Psoas muscle (tissue), 8 donors: Measurements from ENCODE around the gene ATP2C1. TPM values are rescaled to one million over a fixed set of nuclear protein-coding genes. Genes with fewer than 3 reads are reported as not detected.

Experiments
- ATAC-seq, 4 donors: fragments of 200-7000 bp; cut with Tn5 transposase; one replicate each; pipeline ENCODE4 v1.9.1; 2020; ENCODE audit warnings: moderate library complexity in 3 of 4, mild to moderate bottlenecking in 2 of 4
- DNase-seq, 2 donors: peaks; one replicate each; pipeline ENCODE4 v3.0.0-alpha.2; 2020
- H3K27ac ChIP-seq: fragments of 200-600 bp; one replicate; pipeline ENCODE4 v1.8.0; 2022
- H3K27me3 ChIP-seq, 3 donors: fragments of 200-600 bp in 1 of 3; one replicate each; pipeline versions ENCODE4 v1.6.1 to v1.8.0; 2013 to 2022; ENCODE audit warnings: low read length in 2 of 3, mild to moderate bottlenecking in 2 of 3, moderate library complexity in 1 of 3; ENCODE audit not compliant: insufficient read depth in 3 of 3
- H3K36me3 ChIP-seq, 2 donors: fragments of 200-600 bp in 1 of 2; one replicate each; pipeline versions ENCODE4 v1.6.1 to v1.8.0; 2013 to 2022; ENCODE audit warnings: low read depth in 1 of 2, mild to moderate bottlenecking in 1 of 2, moderate library complexity in 1 of 2; ENCODE audit not compliant: insufficient read depth in 1 of 2
- H3K4me1 ChIP-seq: fragments of 200-600 bp; one replicate; pipeline ENCODE4 v1.8.0; 2022
- H3K4me3 ChIP-seq: fragments of 200-600 bp; one replicate; pipeline ENCODE4 v1.8.0; 2022; ENCODE audit warnings: mild to moderate bottlenecking
- H3K9me3 ChIP-seq: fragments of 200-600 bp; one replicate; pipeline ENCODE4 v1.8.0; 2022
- CTCF ChIP-seq: fragments of 200-600 bp; IDR thresholded peaks from one replicate; pipeline ENCODE4 v1.8.0; 2022; ENCODE audit warnings: antibody characterized with exemption
- WGBS, 3 donors: extraction: QIAGEN DNeasy Blood & Tissue Kit; methylation state at CpG; one replicate each; pipeline versions ENCODE4 v1.1.6 to v1.1.7; 2013; 5-methylcytosine and 5-hydroxymethylcytosine counted together
- intact Hi-C, 2 donors: fragments of 100-400 bp; cut with DNase I; formaldehyde crosslinking; loops; one replicate each; pipeline versions ENCODE4 v1.11.0 to v1.14.2; 2022
- polyA plus RNA-seq, 3 donors: library from polyadenylated mRNA; stranded (reverse); fragments of 200-250 nt; gene quantifications; one replicate each; pipeline ENCODE4 v1.2.3, GENCODE V29; 2013
- total RNA-seq, 4 donors: library from RNA; stranded (reverse); fragmentation: NEBNext Ultra II Directional in 2 of 4; extraction: Animal tissue kit (Norgen Biotek cat#: 25700) in 2 of 4; gene quantifications; one replicate each; pipeline versions ENCODE4 v1.2.1 to v1.2.4, GENCODE V29; 2021 to 2023
- donor health status: healthy with polysubstance abuse.
- donor health status: DM: no; HTN: no; CAD: no; lungs with moderate emphysema.
- donor health status: Bipolar disorder and iron deficiency.
- donor health status: healthy.
- donor health status: DM: yes; HTN: yes; CAD: no.
- donor health status: DM: no; HTN: no; CAD: no.
- donor health status: DM: no; HTN: no; CAD: no.
- donor health status: DM: yes; HTN: yes; CAD: no.

ATP2C1 gene
- total and polyA plus RNA-seq, 7 donors = 20.5 to 46.2 (median 30.6) TPM

GRCh38 chr3:131047582-131047981, 153.7 kb downstream of the ATP2C1 start:
- H3K27me3 ChIP-seq = no peaks in the 10 kb centered on the region
- intact Hi-C loops = no loop called here
- H3K4me3 ChIP-seq = no peak overlapping the region
- no peaks in the 10 kb centered on the region for H3K36me3 ChIP-seq
- H3K4me1 ChIP-seq = no peaks in the 10 kb centered on the region
- DNase-seq = no peak
- no peak overlapping the region for H3K27ac ChIP-seq
- H3K9me3 ChIP-seq = no peaks in the 10 kb centered on the region
- no peak for TF ChIP-seq CTCF
- no peak for ATAC-seq
- WGBS, 3 donors = 93 to 96% (median 95%) methylated on average over 2 of the region's 2 CpGs

- H3K4me3 ChIP-seq = no peak overlapping the region
- no peaks in the 10 kb centered on the region for H3K4me1 ChIP-seq
- 88 to 91% (median 91%) methylated on average over 7 of the region's 7 CpGs for WGBS, 3 donors
- no peaks in the 10 kb centered on the region for H3K9me3 ChIP-seq
- H3K27me3 ChIP-seq = no peaks in the 10 kb centered on the region
- no peak for TF ChIP-seq CTCF
- H3K27ac ChIP-seq = no peak overlapping the region
- ATAC-seq (no peak), DNase-seq (no peak)
- intact Hi-C loops = no loop called here
- H3K36me3 ChIP-seq = no peaks in the 10 kb centered on the region
Observed at GRCh38 chr3:131048030-131048429, 154.1 kb downstream of the ATP2C1 start.

- no peak for ATAC-seq
- Histone ChIP-seq H3K4me1 (no peaks in the 10 kb centered on the region), H3K27ac (no peak overlapping the region), H3K4me3 (no peak overlapping the region), H3K27me3 (no peaks in the 10 kb centered on the region), H3K36me3 (no peaks in the 10 kb centered on the region), H3K9me3 (no peaks in the 10 kb centered on the region)
- WGBS, 3 donors = 66 to 74% (median 71%) methylated on average over 3 of the region's 3 CpGs
- TF ChIP-seq CTCF = no peak
- no peak for DNase-seq
- intact Hi-C loops = no loop called here
Observed at GRCh38 chr3:131050001-131050400, 156.1 kb downstream of the ATP2C1 start.

GRCh38 chr3:131053043-131053859, 159.4 kb downstream of the ATP2C1 start:
- Histone ChIP-seq H3K36me3 (no peaks in the 10 kb centered on the region), H3K4me1 (no peaks in the 10 kb centered on the region), H3K27me3 (no peaks in the 10 kb centered on the region), H3K4me3 (no peak overlapping the region), H3K27ac (no peak overlapping the region), H3K9me3 (no peaks in the 10 kb centered on the region)
- DNase-seq (no peak), ATAC-seq (no peak)
- intact Hi-C loops = no loop called here
- peak; percentile 22 for TF ChIP-seq CTCF
- 53 to 56% (median 56%) methylated on average over 3 of the region's 3 CpGs for WGBS, 3 donors

Other genes with a start within 250 kb of the ATP2C1 start
- gene PIK3R4, start 147.3 kb upstream of the ATP2C1 start, total RNA-seq = 10 to 100 TPM; 11.0 to 14.1 (median 13.2) TPM
- gene PIK3R4, start 147.3 kb upstream of the ATP2C1 start, polyA plus RNA-seq = 10 to 100 TPM; 16.7 to 20.3 (median 19.4) TPM
- 1 to 10 TPM; 1.7 to 2.5 (median 2.3) TPM for gene ASTE1, start 132.7 kb downstream of the ATP2C1 start, total RNA-seq
- gene ASTE1, start 132.7 kb downstream of the ATP2C1 start, polyA plus RNA-seq = 1 to 10 TPM; 1.8 to 3.2 (median 2.7) TPM
- 1 to 10 TPM; 1.6 to 2.9 (median 2.2) TPM for gene NEK11, start 132.8 kb downstream of the ATP2C1 start, total RNA-seq
- gene NEK11, start 132.8 kb downstream of the ATP2C1 start, polyA plus RNA-seq = 1 to 10 TPM; 1.5 to 7.2 (median 2.1) TPM